Vagina (tissue), 2 donors: ENCODE measurements around the gene PDE9A.

Experiments used
- CTCF ChIP-seq, 3 experiments: fragments of 450-650 bp in 2 of 3; fragments of 200-600 bp in 1 of 3; sonication (generic) in 1 of 3; IDR thresholded peaks; one replicate each; pipeline ENCODE4 v1.5.1; 2017 to 2019; ENCODE audit warnings: antibody characterized with exemption in 3 of 3, mild to moderate bottlenecking in 2 of 3, moderate library complexity in 2 of 3
- POLR2A ChIP-seq, 2 donors: fragments of 450-650 bp; IDR thresholded peaks; one replicate each; pipeline ENCODE4 v1.6.1; 2017; ENCODE audit warnings: antibody characterized with exemption in 2 of 2, mild to moderate bottlenecking in 2 of 2, moderate library complexity in 2 of 2
- POLR2AphosphoS5 ChIP-seq, 2 donors: sonication (generic); formaldehyde crosslinking; IDR thresholded peaks; one replicate each; pipeline ENCODE4 v1.9.0; 2017; ENCODE audit warnings: antibody characterized with exemption in 2 of 2, mild to moderate bottlenecking in 2 of 2, low read depth in 1 of 2; ENCODE audit not compliant: insufficient read depth in 1 of 2

- TF ChIP-seq CTCF (IDR thresholded peaks at IDR 0.05) (no peak), POLR2A (IDR thresholded peaks at IDR 0.05) (no peak), POLR2AphosphoS5 (IDR thresholded peaks at IDR 0.05; ENCODE audit: insufficient read depth in 1 of 2, low read depth in 1 of 2) (no peak)
Observed at GRCh38 chr21:42614396-42614795, 39.0 kb upstream of the PDE9A start.
